DMS153 treated with DMSO at 0.1 percent for 48 hours (cell line): ENCODE data around the gene F13B.
"Not testable (repeated sequence)": the region's sequence is repeated elsewhere in the genome, so short reads cannot be mapped to it uniquely, and the experiment has no call there.

Experiments
- DNase-seq: peaks from one replicate; lab custom pipeline; 2025; ENCODE audit not compliant: unreplicated experiment; lab: John Stamatoyannopoulos, UW

Gene F13B

DNA sequence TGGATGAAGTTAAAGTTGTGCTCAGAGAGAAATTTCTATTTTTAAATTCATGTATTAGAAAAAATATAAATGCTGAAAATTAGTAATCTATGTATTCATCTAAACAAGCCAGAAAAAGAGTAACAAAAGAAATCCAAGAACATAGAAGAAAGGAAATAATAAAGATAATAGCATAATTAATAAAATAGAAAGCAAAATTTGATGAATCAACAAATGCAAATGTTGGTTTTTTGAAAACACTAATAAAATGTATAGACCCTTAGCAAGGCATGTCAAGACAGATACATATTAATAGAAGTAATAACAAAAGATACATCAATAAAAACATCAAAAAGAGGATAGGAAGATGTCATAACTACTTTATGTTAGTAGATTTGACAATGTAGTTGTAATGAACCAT is 18.0 kb downstream of the F13B start:
- no peak for DNase-seq

DNA sequence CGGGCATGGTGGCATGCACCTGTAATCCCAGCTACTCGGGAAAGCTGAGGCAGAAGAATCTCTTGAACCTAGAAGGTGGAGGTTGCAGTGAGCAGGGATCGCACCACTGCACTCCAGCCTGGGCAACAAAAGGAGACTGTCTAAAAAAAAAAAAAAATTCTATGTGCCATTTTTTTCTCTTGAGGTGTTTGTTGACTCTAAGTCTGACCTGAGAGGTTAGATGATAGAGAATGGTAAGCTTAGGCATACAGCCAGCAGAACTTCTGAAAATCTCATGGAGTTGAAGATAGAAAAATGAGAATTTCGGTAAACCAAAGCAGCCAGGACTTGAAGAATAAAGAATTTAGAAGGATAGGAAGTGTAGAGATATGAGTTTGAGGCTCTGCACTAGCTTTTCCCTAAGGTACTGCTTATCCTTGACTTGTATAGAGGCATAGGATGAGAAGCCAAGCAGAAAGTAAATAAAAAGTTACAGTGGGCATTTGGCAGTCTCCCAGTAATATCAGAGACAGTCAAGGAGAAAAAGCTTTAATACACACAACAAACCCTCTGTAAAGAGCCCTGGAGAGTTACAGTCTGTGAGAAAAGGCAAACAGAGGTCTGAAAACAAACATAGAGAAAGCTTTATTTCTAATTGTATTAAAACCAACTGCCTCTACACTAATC is 24.3 kb downstream of the F13B start:
- peak; percentile 89 for DNase-seq

DNA sequence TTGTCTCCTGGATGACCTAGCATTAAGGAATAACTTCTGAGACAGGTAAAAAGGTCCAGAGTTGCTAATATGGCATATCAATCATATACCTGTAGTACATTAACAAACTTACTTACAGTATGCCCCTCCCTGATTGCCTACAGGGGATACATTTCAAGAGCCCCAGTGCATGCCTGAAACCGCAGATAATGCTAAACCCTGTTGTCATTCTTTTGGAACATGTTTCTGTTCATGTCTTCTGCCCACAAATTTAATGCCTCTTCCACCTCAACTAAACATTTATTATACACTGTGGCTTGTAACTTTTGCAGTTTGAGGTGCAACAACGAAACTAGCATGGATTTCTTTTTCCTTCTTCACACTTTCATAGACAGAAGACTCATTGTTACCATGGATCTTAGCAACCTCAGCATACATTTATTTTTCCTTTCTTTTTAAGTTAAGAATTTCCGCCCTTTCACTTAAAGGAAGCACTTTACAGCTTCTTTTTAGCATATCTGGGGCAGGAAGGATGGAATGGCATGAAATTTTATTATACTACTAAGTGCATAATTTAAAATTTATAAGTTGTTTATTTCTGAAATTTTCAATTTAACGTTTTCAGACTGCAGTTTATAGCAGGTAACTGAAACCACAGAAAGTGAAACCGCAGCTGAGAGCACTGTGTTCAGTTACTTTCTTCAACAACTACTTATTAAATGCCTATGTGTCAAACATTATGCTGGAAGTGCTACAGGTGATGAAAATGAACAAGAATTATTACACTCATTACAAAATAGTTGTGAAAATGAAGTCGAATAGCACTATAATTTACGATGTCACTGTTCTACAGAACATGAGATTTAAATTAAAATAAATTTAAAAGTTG is 25.3 kb downstream of the F13B start:
- no peak for DNase-seq

DNA sequence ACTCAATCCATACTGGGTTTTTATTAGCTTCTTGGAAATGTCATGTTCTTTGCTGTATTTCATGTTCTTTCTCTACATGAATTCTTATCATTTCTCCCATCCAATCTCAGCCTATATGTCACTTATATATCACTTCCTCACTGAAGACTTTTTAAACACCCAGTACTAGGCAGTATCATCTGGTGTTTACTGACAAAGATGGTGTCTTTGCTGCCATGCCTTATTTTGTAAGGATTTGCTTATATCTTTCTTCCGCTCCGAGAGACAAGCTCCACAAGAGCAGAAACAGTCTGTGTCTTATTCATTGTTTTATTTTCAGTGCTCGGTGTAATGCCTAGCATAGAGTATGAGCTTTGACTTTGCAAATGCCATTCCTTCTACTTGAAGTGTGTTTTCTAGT is 30.2 kb downstream of the F13B start:
- DNase-seq = no peak

DNA sequence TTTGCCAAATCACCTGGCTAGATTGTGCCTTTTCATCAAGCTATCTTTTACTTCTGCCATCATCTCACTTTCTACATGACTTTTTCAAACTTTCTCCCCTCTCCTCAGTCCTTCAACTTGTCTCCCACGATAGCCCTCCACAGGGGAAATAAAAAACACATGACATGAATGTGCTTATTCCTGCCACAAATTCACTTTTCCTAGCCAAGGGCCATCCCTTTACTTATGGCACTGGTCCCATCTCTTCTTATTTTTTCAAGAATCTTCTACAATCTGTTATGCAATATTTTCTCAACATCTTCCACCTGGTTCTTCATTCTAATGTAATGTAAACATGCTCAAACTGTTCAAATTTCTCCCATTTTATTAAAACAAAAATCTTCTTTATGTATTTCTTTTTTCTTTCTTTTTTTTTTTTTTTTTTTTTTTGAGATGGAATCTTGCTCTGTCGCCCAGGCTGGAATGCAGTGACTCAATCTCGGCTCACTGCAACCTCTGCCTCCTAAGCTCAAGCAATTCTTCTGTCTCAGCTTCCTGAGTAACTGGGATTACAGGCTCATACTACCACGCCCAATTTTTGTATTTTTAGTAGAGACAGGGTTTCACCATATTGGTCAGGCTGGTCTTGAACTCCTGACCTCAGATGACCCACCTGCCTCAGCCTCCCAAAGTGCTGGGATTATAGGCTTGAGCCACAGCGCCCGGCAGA is 32.3 kb downstream of the F13B start:
- not testable (repeated sequence) for DNase-seq

DNA sequence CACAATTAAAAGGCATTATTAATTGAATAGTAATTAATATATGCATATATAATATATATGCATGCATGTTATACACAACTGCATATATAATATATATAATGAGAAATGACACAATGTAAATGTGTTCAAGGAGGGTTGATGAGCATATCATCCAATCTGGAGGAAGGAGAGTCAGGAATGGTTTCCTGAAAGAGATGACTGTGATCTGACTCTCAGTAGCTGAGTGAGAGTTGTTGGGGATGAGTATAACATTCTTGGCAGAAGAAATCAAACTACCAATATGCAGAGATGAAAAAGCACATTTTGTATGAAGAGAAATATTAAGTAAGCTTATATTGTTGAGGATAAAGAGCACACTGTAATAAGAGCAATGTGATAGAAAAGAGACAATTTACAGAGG is 37.3 kb downstream of the F13B start:
- no peak for DNase-seq

DNA sequence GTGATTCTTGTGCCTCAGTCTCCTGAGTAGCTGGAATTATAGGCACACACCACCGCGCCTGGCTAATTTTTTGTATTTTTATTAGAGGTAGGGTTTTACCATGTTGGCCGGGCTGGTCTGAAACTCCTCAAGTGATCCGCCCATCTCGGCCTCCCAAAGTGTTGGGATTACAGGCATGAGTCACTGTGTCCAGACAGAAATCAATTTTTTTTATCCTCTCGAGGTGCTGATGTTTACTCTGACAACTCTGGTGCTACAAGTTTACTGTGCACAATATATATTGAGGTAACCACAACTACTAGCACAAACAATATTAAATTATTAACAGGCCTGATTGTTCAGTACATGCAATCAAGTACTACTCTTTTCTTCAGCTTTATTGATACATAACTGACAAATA is 39.7 kb downstream of the F13B start:
- DNase-seq = no peak

DNA sequence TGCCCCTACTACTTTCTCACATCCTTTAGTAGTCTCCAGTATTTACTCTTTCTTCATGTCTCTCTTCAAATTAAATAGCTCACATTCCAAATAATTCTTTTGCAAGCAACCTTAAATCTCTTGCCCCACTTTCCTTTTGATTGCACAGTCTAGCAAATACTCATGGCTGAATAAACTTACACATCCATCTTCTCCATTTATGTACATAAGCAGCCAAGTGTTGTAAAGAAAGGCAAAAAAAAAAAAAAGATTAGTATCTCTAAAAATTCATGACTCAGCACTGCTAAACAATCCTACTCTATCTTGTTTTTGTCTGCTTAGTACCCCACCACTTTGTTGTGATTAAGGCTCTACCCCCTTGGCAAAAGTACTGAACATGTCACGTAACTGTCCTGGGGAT is 42.6 kb downstream of the F13B start:
- no peak for DNase-seq

DNA sequence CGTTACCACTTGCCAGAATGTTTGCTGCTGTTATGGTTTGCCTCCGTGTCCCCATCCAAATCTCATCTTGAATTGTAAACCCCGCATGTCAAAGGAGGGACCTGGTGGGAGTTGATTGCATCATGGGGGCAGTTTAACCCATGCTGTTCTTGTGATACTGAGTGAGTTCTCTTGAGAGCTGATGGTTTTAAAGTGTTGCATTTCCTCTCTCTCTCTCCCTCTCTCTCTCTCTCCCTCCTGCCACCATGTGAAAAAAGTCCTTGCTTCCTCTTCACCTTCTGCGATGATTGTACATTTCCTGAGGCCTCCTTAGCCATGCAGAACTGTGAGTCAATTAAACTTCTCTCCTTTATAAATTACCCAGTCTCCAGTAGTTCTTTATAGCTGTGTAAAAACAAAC is 45.3 kb downstream of the F13B start:
- DNase-seq = no peak

DNA sequence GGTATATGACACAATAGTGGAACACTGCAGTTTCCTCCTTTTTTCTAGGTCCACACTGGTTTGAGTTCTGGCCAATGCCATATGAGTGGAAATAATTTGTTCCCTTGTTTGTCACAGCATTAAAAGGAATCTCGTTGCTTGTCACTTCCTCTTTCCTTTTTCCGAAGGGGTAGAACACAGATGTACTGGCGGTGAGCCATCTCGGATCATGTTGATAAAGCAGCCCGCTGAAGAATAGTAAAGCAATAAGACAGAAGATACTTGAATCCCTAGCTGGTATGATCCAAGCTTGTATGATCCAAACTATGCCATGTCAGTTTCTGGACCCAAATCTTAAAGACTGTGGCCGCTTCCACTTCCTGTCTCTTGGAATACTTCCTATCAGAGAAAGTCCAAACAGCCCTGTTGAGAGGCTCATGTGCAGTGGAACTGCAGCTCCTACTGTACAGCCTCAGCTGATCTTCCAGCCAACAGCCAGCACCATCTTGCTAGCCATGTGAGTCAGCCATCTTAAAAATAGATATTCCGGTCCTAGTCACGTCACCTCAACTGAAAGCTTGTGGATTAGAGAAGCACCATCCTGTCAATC is 49.4 kb downstream of the F13B start:
- DNase-seq = no peak

DNA sequence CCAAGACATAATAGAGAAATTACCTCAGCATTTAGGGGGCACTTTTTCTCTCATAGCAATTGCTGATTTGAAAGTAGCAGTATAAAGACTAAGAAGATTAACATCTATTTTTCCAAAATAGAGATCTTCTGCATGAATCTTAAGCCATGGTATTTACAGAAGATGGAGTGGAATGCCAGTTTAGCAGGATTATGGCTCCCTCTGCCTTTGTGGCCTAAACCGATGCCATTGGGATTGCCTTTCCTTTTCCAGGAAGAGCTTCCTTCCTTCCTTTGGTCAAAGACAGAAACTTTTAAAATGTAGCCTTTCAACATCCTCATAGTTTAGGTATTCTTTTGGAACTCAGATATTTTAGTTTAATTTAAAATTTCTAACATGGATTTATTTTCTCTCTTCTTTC is 50.3 kb downstream of the F13B start:
- no peak for DNase-seq

DNA sequence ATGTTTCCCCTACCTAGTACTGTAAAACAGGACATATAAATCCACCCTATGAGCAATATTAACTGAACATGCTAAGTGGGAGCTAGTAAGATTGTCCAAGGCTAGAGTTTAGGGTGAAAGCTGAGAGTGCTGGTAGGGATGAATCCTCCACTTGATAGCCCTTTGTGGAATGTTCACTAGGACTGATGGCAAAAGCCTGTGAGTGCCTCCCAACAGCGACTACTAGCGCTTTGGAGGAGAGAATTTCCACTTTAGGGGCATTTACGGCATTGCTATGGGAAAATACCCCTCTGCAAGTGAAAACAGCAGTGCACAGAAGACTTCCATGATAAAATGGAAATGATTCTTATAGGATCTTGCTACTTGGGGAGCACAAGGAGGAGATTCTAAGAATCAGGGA is 53.8 kb downstream of the F13B start:
- no peak for DNase-seq

DNA sequence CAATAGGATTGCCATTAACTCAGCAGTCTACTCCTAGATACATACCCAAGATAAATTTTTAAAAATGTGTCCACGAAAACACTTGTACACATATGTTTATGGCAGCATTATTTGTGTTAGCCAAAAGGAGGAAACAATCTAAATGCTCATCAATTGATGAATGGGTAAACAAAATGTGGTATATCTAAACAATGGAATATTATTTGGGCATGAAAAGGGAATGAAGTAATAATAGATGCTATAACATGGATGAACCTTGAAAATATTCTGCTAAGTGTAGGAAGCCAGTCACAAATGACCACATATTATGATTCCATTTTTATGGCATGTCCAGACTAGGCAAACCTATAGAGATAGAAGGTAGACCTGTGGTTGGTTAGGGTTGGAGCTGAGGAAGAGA is 55.4 kb downstream of the F13B start:
- DNase-seq = no peak

DNA sequence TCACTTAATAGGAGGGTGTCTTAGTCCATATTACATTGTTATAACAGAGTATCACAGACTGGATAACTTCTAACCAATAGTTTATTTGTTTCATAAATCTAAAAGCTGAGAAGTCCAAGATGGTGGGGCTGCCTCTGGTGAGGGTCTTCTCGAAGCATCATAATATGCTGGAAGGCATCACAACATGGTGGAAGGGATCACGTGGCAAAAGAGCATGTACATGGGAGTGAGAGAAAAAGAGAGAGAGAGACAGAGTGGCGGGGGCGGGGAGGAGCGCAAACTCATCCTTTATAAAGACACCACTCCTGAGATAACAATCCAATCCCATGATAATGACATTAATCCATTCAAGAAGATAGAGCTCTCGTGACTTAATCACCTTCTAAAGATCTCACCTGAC is 58.2 kb downstream of the F13B start:
- DNase-seq = no peak

DNA sequence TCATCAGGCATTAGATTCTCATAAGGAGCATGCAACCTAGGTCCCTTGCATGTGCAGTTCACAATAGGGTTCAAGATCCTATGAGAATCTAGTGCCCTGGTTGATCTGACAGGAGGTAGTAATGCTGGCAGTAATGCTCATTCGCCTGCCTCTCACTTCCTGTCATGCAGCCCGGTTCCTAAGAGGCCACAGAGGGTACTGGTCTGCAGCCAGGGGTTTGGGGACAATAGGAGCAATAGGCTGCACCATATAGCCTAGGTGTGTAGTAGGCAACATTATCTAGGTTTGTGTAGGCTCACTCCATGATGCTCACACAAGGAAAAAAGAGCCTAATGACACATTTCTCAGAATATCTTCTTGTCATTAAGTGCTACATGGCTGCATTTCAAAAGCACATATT is 63.9 kb downstream of the F13B start:
- DNase-seq = no peak

DNA sequence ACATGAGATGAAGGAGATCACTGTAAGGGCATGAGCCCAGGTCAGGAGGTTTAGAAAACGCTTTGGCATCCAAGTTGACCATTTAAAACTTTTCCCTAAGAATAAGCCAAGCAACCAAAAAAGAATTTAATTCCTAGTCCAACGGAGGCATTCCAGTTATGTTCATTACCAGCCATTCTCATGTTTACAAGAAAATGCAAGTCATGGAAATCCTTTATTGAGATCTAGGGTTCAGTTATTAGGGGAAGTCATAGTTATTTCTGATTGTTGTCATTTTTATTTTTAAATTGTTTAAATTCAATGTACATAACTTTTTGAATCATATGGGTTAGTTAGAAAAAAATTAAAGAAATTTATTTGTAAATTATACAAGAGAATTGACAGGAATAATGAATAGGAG is 65.2 kb downstream of the F13B start:
- DNase-seq = no peak

DNA sequence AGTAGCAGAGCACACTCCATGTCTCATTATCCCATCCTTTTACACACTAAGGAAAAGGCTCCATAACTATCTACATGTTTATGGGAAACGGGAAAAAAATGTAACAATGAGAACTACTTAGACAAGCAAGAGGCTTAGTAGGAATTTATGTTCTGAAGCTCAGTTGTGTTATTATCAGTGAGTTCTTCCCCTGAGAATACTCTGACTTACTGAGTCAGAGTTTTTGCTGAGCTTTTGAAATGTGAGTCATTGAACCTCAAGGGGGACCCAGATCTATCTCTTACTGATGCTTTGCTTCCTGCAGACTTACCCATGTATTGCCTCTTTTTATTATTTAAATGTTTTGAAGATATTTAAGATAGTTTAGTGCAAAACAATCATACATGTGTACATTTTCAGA is 69.6 kb downstream of the F13B start:
- no peak for DNase-seq

DNA sequence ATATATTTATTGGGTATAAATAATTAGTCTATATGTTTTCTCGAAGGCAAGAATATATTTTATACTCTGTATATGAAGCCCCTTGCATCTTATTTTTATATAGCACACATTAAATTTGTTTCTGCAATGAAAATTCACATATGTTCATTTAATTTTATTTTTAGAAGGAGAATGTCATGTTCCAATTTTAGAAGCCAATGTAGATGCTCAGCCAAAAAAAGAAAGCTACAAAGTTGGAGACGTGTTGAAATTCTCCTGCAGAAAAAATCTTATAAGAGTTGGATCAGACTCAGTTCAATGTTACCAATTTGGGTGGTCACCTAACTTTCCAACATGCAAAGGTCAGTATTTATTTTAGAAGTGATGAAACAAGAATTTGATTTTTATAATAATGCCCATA is 73.1 kb downstream of the F13B start:
- DNase-seq = no peak

DNA sequence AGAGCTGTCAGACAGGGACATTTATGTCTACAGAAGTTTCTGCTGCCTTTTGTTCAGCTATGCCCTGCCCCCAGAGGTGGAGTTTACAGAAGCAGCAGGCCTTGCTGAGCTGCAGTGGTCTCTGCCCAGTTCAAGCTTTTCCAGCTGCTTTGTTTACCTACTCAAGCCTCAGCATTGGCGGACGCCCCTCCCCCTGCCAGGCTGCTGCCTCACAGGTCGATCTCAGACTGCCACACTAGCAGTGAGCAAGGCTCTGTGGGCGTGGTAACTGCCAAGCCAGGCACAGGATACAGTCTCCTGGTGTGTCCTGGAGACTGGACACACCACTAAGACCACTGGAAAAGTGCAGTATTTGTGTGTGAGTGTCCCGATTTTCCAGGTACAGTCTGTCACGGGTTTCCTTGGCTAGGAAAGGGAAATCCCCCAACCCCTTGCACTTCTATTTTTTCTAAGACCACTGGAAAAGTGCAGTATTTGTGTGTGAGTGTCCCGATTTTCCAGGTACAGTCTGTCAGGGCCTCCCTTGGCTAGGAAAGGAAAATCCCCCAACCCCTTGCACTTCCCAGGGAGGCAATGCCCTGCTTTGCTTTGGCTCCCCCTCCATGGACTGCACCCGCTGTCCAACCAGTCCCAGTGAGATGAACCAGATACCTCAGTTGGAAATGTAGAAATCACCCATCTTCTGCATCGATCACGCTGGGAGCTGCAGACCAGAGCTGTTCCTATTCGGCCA is 75.0 kb downstream of the F13B start:
- DNase-seq = peak; percentile 85
